ENCODE measurements around the gene RELA. TPM values are rescaled to one million over a fixed set of nuclear protein-coding genes. Genes with fewer than 3 reads are reported as not detected.

RELA gene
- total and polyA plus RNA-seq, 2 of the 4 experiments (the other 2 are of a cell fraction): 8.6 to 53.0 TPM

DNA sequence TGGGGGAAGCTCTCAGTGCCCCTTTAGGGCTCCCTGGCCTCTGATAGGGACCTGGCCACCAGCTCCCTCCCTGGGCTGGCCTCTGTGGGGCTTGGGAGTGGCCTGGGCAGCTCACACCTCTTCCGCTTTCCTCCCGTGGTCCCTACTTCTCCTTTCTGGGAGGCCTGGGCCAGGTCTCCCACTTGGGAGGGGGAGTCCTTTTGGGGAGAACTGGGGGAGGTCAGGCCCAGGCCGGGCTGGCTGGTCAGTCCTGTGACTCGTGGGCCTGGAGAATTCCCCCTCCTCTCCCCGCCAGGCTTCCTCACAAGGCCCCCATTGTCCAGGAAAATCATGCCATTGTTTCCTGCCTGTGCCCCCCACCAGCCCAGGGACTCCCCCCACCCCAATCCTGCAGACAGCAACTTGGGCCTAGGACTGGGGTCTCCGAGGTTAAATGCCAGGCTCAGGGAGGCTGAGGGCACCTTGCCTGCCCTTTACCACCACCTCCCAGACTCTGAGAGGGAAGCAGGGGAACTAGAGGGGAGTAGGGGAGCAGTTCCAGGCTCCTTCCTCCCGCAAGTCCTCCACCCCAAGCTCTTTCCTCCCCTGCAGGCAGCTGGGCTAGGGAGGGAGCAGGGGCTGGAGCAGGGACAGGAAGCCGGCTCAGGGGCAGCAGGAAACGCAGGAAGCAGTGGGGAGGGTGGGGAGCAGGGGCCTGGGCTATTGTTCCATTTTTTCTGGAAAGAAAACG, 51.5 kb downstream of the RELA start:
- no peak overlapping the region for H2BK20ac ChIP-seq (ENCODE audit: low read depth, low read length)
- H2BK5ac ChIP-seq (ENCODE audit: low read depth, low read length, poor library complexity, severe bottlenecking): no peak overlapping the region
- H3K9me3 ChIP-seq (ENCODE audit: control insufficient read depth, insufficient read depth, low read length): no peaks in the 10 kb centered on the region
- no peak overlapping the region; the same call in 1 of the 2 replicates for H3K4ac ChIP-seq (ENCODE audit: low read depth, low read length)
- H3K18ac ChIP-seq (ENCODE audit: low read depth, low read length): no peak overlapping the region
- no peak overlapping the region for H2BK120ac ChIP-seq (ENCODE audit: low read depth, low read length)
- H4K8ac ChIP-seq (ENCODE audit: low read depth in 2 of 2, low read length in 2 of 2): peak overlapping the region in 1 of 2 experiments; percentile 30; a peak in 1 of 4 replicates
- H3K4me3 ChIP-seq (ENCODE audit: insufficient read depth, low read depth, low read length): no peak overlapping the region
- peaks cover 13 to 73% of the 10 kb centered on the region in 2 experiments for H3K79me1 ChIP-seq (ENCODE audit: low read depth in 1 of 2, low read length in 2 of 2)
- CTCF ChIA-PET: no interaction called here
- POLR2A ChIA-PET (ENCODE audit: unreplicated experiment): no interaction called here
- H3K9me1 ChIP-seq (ENCODE audit: insufficient read depth, low read length): 0 out of 2 replicates have a peak, but pooled peaks cover 14% of the 10 kb centered on the region
- dilution Hi-C loops (cut with HindIII; ENCODE audit: low sequenced_read_pairs, unreplicated experiment) (no loop called here), in situ Hi-C loops (cut with MboI; ENCODE audit: low sequenced_read_pairs) (no loop called here), intact Hi-C loops (cut with micrococcal nuclease) (no loop called here)
- peak overlapping the region; percentile 19; the same call in 1 of the 2 replicates for H3K4me2 ChIP-seq (ENCODE audit: low read depth, low read length)
- H3K27me3 ChIP-seq (ENCODE audit: control insufficient read depth, insufficient read depth, low read length): no peaks in the 10 kb centered on the region
- peak overlapping the region; percentile 83 for H2AK9ac ChIP-seq (replicated peaks; ENCODE audit: low read depth, low read length, poor library complexity)
- H2BK15ac ChIP-seq (ENCODE audit: low read depth, low read length): no peak overlapping the region
- H3K14ac ChIP-seq (replicated peaks; ENCODE audit: low read depth, low read length): no peak overlapping the region; the same call in 1 of the 2 replicates
- peaks cover 14% of the 10 kb centered on the region for H3K36me3 ChIP-seq (ENCODE audit: control insufficient read depth, insufficient read depth, low read length)
- H2AK5ac ChIP-seq (ENCODE audit: low read depth, low read length): no peak overlapping the region
- BruUV-seq (replicated peaks): no TSS peak
- H4K91ac ChIP-seq (ENCODE audit: insufficient read depth, low read depth, low read length): no peak overlapping the region; the same call in 1 of the 2 replicates
- H3K56ac ChIP-seq (ENCODE audit: extremely low read depth, insufficient read depth, low read length): no peak overlapping the region
- WGBS, 2 experiments (ENCODE audit: extremely low coverage in 2 of 2, insufficient read length in 1 of 2): no CpG with 5 or more reads among the region's 10 CpGs
- peaks cover 21% of the 10 kb centered on the region for H3K4me1 ChIP-seq (ENCODE audit: control insufficient read depth, insufficient read depth, low read length)
- TF ChIP-seq MAZ (IDR thresholded peaks at IDR 0.05; ENCODE audit: borderline replicate concordance, low read depth, low read length): no peak
- TF ChIP-seq BHLHE40 (IDR thresholded peaks at IDR 0.05; ENCODE audit: low read depth, low read length): no peak
- DNase-seq (no peak), ATAC-seq (ENCODE audit: low read depth) (no peak)
- H3K23ac ChIP-seq (ENCODE audit: low read depth, low read length): no peak overlapping the region
- H3K27ac ChIP-seq (ENCODE audit: insufficient read depth, low read length): no peak overlapping the region
- H4K5ac ChIP-seq (ENCODE audit: low read depth, low read length): no peak overlapping the region
- no peak overlapping the region for H2AFZ ChIP-seq (replicated peaks; ENCODE audit: low read length, poor library complexity)
- H4K20me1 ChIP-seq (ENCODE audit: insufficient read depth, low read length): peaks cover 36% of the 10 kb centered on the region
- peak overlapping the region; percentile 9; the same call in 1 of the 2 replicates for H3K9ac ChIP-seq (ENCODE audit: low read depth, low read length)
